Renal cortex interstitium (tissue), 11 donors: ENCODE data around the gene SOBP. TPM values are rescaled to one million over a fixed set of nuclear protein-coding genes. Genes with fewer than 3 reads are reported as not detected.
"Not testable (repeated sequence)": the region's sequence is repeated elsewhere in the genome, so short reads cannot be mapped to it uniquely, and the experiment has no call there.

Experiments used
- DNase-seq, 11 donors: peaks; one replicate each; pipeline ENCODE4 v3.0.0-alpha.2; 2013; ENCODE audit warnings: low read depth in 9 of 11, low spot score in 4 of 11; ENCODE audit errors: extremely low read depth in 1 of 11
- polyA plus RNA-seq, 3 donors: library from polyadenylated mRNA; unstranded; fragments of 120-200 nt; gene quantifications; one replicate each; pipeline ENCODE4 v1.2.1, GENCODE V29; 2013; ENCODE audit not compliant: insufficient read length in 3 of 3

SOBP gene
- polyA plus RNA-seq, 3 donors: 12.0 to 15.7 (median 14.6) TPM

GRCh38 chr6:107542192-107542668 is 52.3 kb downstream of the SOBP start:
- DNase-seq: no peak

- no peak for DNase-seq
Observed at GRCh38 chr6:107543088-107543487, 53.2 kb downstream of the SOBP start.

GRCh38 chr6:107543567-107543966 is 53.6 kb downstream of the SOBP start:
- DNase-seq: no peak

GRCh38 chr6:107545763-107546162 is 55.8 kb downstream of the SOBP start:
- peak in 1 of 11 donors; percentile 12 for DNase-seq

GRCh38 chr6:107546691-107547450 is 57.0 kb downstream of the SOBP start:
- DNase-seq: no peak

GRCh38 chr6:107547451-107547840 is 57.5 kb downstream of the SOBP start:
- DNase-seq: no peak

GRCh38 chr6:107550241-107550840 is 60.4 kb downstream of the SOBP start:
- DNase-seq: no peak

- DNase-seq: no peak
Observed at GRCh38 chr6:107550906-107551305, 61.0 kb downstream of the SOBP start.

GRCh38 chr6:107553121-107553520 is 63.2 kb downstream of the SOBP start:
- not testable (repeated sequence) for DNase-seq

GRCh38 chr6:107554326-107554725 is 64.4 kb downstream of the SOBP start:
- DNase-seq: no peak

- no peak for DNase-seq
Observed at GRCh38 chr6:107554918-107555317, 65.0 kb downstream of the SOBP start.

GRCh38 chr6:107555449-107555848 is 65.5 kb downstream of the SOBP start:
- DNase-seq: no peak

- DNase-seq: no peak
Observed at GRCh38 chr6:107556082-107556481, 66.2 kb downstream of the SOBP start.

- no peak for DNase-seq
Observed at GRCh38 chr6:107557698-107558097, 67.8 kb downstream of the SOBP start.

GRCh38 chr6:107560657-107561056 is 70.7 kb downstream of the SOBP start:
- peak in 2 of 11 donors; percentile 41 to 54 for DNase-seq

GRCh38 chr6:107561306-107561705 is 71.4 kb downstream of the SOBP start:
- no peak for DNase-seq

- DNase-seq: peak in 1 of 11 donors; percentile 46
Observed at GRCh38 chr6:107563694-107564588, 74.0 kb downstream of the SOBP start.

GRCh38 chr6:107564589-107564951 is 74.7 kb downstream of the SOBP start:
- DNase-seq: no peak

GRCh38 chr6:107565165-107565723 is 75.3 kb downstream of the SOBP start:
- DNase-seq: no peak
